ENCODE data around the gene PEPD.

Gene PEPD

GRCh38 chr19:33469171-33470039, 52.2 kb downstream of the PEPD start:
- no peak for TF ChIP-seq CTCF (IDR thresholded peaks at IDR 0.05; ENCODE audit: insufficient read depth, low read length, missing control alignments)
- no peak overlapping the region for H3K4me3 ChIP-seq (ENCODE audit: low read depth, low read length)
- no peak for DNase-seq (ENCODE audit: low read depth, low spot score)
- POLR2A ChIA-PET, result no interaction called here
- CTCF ChIA-PET, result no interaction called here

GRCh38 chr19:33468361-33469170, 53.0 kb downstream of the PEPD start:
- no peak overlapping the region for H3K4me3 ChIP-seq (ENCODE audit: low read depth, low read length)
- no peak for DNase-seq (ENCODE audit: low read depth, low spot score)
- ChIA-PET POLR2A (no interaction called here), CTCF (no interaction called here)
- no peak for TF ChIP-seq CTCF (IDR thresholded peaks at IDR 0.05; ENCODE audit: insufficient read depth, low read length, missing control alignments)

- ChIA-PET CTCF (no interaction called here), POLR2A (no interaction called here)
- no peak for TF ChIP-seq CTCF (IDR thresholded peaks at IDR 0.05; ENCODE audit: insufficient read depth, low read length, missing control alignments)
- no peak for DNase-seq (ENCODE audit: low read depth, low spot score)
- H3K4me3 ChIP-seq (ENCODE audit: low read depth, low read length), result no peak overlapping the region
Observed at GRCh38 chr19:33467851-33468250, 53.7 kb downstream of the PEPD start.

- ChIA-PET CTCF (no interaction called here), POLR2A (no interaction called here)
- no peak for TF ChIP-seq CTCF (IDR thresholded peaks at IDR 0.05; ENCODE audit: insufficient read depth, low read length, missing control alignments)
- no peak for DNase-seq (ENCODE audit: low read depth, low spot score)
- no peak overlapping the region for H3K4me3 ChIP-seq (ENCODE audit: low read depth, low read length)
Observed at GRCh38 chr19:33465834-33466233, 55.8 kb downstream of the PEPD start.

GRCh38 chr19:33465371-33465770, 56.2 kb downstream of the PEPD start:
- no peak overlapping the region for H3K4me3 ChIP-seq (ENCODE audit: low read depth, low read length)
- TF ChIP-seq CTCF (IDR thresholded peaks at IDR 0.05; ENCODE audit: insufficient read depth, low read length, missing control alignments), result no peak
- POLR2A ChIA-PET, result no interaction called here
- no peak for DNase-seq (ENCODE audit: low read depth, low spot score)
- CTCF ChIA-PET, result no interaction called here

DNA sequence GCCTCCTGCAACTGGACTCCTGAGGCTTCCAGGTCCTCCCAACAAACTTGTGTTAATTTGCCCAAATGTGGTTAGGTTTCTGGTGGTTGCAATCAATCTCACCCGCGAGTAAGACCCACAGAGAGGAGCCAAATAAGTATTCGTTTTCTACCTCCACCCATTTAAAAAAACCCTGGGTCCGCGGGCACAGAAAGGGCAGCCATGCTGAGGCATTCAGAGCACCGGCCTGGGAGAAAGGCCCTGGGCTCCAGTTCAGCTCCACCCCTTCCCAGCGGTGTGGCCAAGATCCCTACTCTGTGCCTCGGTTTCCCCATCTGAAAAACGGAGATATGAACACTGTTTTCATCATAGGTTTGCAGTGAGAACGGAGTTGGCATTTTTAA, 56.9 kb downstream of the PEPD start:
- ChIA-PET CTCF (interaction anchor here (1.9 kb wide), 1 partner anchor 8 kb away, joined by 9 read pairs; no protein-coding TSS in a partner anchor), POLR2A (no interaction called here)
- H3K4me3 ChIP-seq (ENCODE audit: low read depth, low read length), result no peak overlapping the region
- TF ChIP-seq CTCF (IDR thresholded peaks at IDR 0.05; ENCODE audit: insufficient read depth, low read length, missing control alignments), result no peak
- DNase-seq (ENCODE audit: low read depth, low spot score), result no peak
